DND-41 (cell line): ENCODE measurements around the gene MAN1A1.

Experiments used
- CTCF ChIP-seq: IDR thresholded peaks from 2 replicates; pipeline ENCODE4 v1.5.1; 2012; ENCODE audit warnings: borderline replicate concordance, low read length, moderate library complexity, mild to moderate bottlenecking; ENCODE audit not compliant: poor library complexity, severe bottlenecking; ENCODE audit errors: extremely low read depth
- EZH2 ChIP-seq: IDR thresholded peaks from 3 replicates; pipeline ENCODE4 v1.6.1; 2012; ENCODE audit warnings: borderline replicate concordance, low read depth, mild to moderate bottlenecking, moderate library complexity, low read length, inconsistent platforms; ENCODE audit not compliant: severe bottlenecking

GRCh38 chr6:119340796-119341487 is 8.6 kb downstream of the MAN1A1 start:
- no peak for TF ChIP-seq CTCF
- no peak for TF ChIP-seq EZH2
